Neural progenitor cell (in vitro differentiated cells): ENCODE measurements around the gene VPS16. TPM values are rescaled to one million over a fixed set of nuclear protein-coding genes. Genes with fewer than 3 reads are reported as not detected.

Source experiments
- DNase-seq: peaks from one replicate; pipeline ENCODE4 v3.0.0-alpha.2; 2016; ENCODE audit warnings: low spot score
- H2AFZ ChIP-seq: fragments of 200-600 bp; sonication (generic); replicated peaks from 2 replicates; pipeline ENCODE4 v1.6.1; 2016; ENCODE audit warnings: antibody characterized with exemption
- H3F3A ChIP-seq: fragments of 200-600 bp; sonication (generic); 2 replicates; pipeline ENCODE4 v1.6.1; 2016; ENCODE audit warnings: antibody characterized with exemption, low read depth
- H3K27ac ChIP-seq: fragments of 200-600 bp; sonication (generic); 2 replicates; pipeline ENCODE4 v1.5.1; 2016; ENCODE audit warnings: mild to moderate bottlenecking
- H3K27me3 ChIP-seq: fragments of 200-600 bp; sonication (generic); 2 replicates; pipeline ENCODE4 v1.6.1; 2016; ENCODE audit warnings: mild to moderate bottlenecking, moderate library complexity
- H3K36me3 ChIP-seq: fragments of 200-600 bp; sonication (generic); 2 replicates; pipeline ENCODE4 v1.5.1; 2016
- H3K4me1 ChIP-seq: fragments of 200-600 bp; sonication (generic); 2 replicates; pipeline ENCODE4 v1.6.1; 2016; ENCODE audit warnings: mixed run types
- H3K4me2 ChIP-seq: fragments of 200-600 bp; sonication (generic); 2 replicates; pipeline ENCODE4 v1.6.1; 2016
- H3K4me3 ChIP-seq: fragments of 200-600 bp; sonication (generic); 2 replicates; pipeline ENCODE4 v1.5.1; 2016
- H3K79me2 ChIP-seq: fragments of 200-600 bp; sonication (generic); 2 replicates; pipeline ENCODE4 v1.6.1; 2016; ENCODE audit warnings: low read depth
- H3K9ac ChIP-seq: fragments of 200-600 bp; sonication (generic); 2 replicates; pipeline ENCODE4 v1.6.1; 2016
- H3K9me3 ChIP-seq: fragments of 200-600 bp; sonication (generic); 2 replicates; pipeline ENCODE4 v1.5.1; 2016; ENCODE audit warnings: low read depth
- H4K20me1 ChIP-seq: fragments of 200-600 bp; sonication (generic); 2 replicates; pipeline ENCODE4 v1.6.1; 2016; ENCODE audit warnings: low read depth
- H3K27ac Mint-ChIP-seq: 3 replicates; pipeline ENCODE4 v1.8.0; 2021; ENCODE audit warnings: mixed read lengths
- H3K27me3 Mint-ChIP-seq: 2 replicates; pipeline ENCODE4 v1.8.0; 2022; ENCODE audit warnings: low read depth, mild to moderate bottlenecking, inconsistent platforms, moderate library complexity, mixed read lengths; ENCODE audit not compliant: insufficient read depth
- H3K36me3 Mint-ChIP-seq: 3 replicates; pipeline ENCODE4 v1.8.0; 2021; ENCODE audit warnings: mixed read lengths
- H3K4me1 Mint-ChIP-seq: 3 replicates; pipeline ENCODE4 v1.8.0; 2021; ENCODE audit warnings: mixed read lengths
- H3K4me3 Mint-ChIP-seq: 3 replicates; pipeline ENCODE4 v1.8.0; 2021; ENCODE audit warnings: mild to moderate bottlenecking, moderate library complexity, mixed read lengths
- H3K9me3 Mint-ChIP-seq: 3 replicates; pipeline ENCODE4 v1.8.0; 2020; ENCODE audit warnings: mixed read lengths
- EZH2 ChIP-seq: fragments of 200-600 bp; sonication (generic); IDR thresholded peaks from 2 replicates; pipeline ENCODE4 v1.6.1; 2017; ENCODE audit warnings: antibody characterized with exemption, mild to moderate bottlenecking, moderate library complexity
- EZH2phosphoT487 ChIP-seq: fragments of 200-600 bp; sonication (generic); IDR thresholded peaks from 2 replicates; pipeline ENCODE4 v1.6.1; 2017; ENCODE audit warnings: antibody characterized with exemption
- total RNA-seq: library from RNA; depleted of rRNA; stranded (reverse); fragments of >200 nt; gene quantifications from 2 replicates; pipeline ENCODE4 v1.2.3, GENCODE V29; 2015; ENCODE audit warnings: low replicate concordance
- TF ChIP-seq, protein P1 (sequence below): fragments of 200-600 bp; sonication (generic); IDR thresholded peaks from 2 replicates; pipeline ENCODE4 v1.5.1; 2017; ENCODE audit warnings: antibody characterized with exemption, mild to moderate bottlenecking

The VPS16 gene
- total RNA-seq, 1 donor from 2014 or later: 27.6 TPM

GRCh38 chr20:2883726-2884637 is 43.4 kb downstream of the VPS16 start:
- H3K9me3 ChIP-seq: no peaks in the 10 kb centered on the region
- TF ChIP-seq, protein P1, sequence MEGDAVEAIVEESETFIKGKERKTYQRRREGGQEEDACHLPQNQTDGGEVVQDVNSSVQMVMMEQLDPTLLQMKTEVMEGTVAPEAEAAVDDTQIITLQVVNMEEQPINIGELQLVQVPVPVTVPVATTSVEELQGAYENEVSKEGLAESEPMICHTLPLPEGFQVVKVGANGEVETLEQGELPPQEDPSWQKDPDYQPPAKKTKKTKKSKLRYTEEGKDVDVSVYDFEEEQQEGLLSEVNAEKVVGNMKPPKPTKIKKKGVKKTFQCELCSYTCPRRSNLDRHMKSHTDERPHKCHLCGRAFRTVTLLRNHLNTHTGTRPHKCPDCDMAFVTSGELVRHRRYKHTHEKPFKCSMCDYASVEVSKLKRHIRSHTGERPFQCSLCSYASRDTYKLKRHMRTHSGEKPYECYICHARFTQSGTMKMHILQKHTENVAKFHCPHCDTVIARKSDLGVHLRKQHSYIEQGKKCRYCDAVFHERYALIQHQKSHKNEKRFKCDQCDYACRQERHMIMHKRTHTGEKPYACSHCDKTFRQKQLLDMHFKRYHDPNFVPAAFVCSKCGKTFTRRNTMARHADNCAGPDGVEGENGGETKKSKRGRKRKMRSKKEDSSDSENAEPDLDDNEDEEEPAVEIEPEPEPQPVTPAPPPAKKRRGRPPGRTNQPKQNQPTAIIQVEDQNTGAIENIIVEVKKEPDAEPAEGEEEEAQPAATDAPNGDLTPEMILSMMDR: no peak
- TF ChIP-seq EZH2phosphoT487 (no peak), EZH2 (no peak)
- no peak overlapping the region for H3K4me2 ChIP-seq
- H3K4me1 ChIP-seq: no peaks in the 10 kb centered on the region
- no peaks in the 10 kb centered on the region for H3K27me3 ChIP-seq
- H3K27ac ChIP-seq: peak overlapping the region; percentile 16
- H2AFZ ChIP-seq: no peak overlapping the region
- no peak for DNase-seq
- no peak overlapping the region for H3K4me3 ChIP-seq
- no peaks in the 10 kb centered on the region for H3K36me3 ChIP-seq
- H3K9ac ChIP-seq: no peak overlapping the region
- Mint-ChIP-seq H3K4me3 (no peak overlapping the region), H3K36me3 (peaks cover 16% of the 10 kb centered on the region), H3K4me1 (peaks cover 2% of the 10 kb centered on the region), H3K9me3 (peaks cover 10% of the 10 kb centered on the region), H3K27me3 (no peaks in the 10 kb centered on the region), H3K27ac (no peak overlapping the region)
- peaks cover 97% of the 10 kb centered on the region for H3K79me2 ChIP-seq
- no peaks in the 10 kb centered on the region for H3F3A ChIP-seq
- H4K20me1 ChIP-seq: peaks cover 57% of the 10 kb centered on the region

DNA sequence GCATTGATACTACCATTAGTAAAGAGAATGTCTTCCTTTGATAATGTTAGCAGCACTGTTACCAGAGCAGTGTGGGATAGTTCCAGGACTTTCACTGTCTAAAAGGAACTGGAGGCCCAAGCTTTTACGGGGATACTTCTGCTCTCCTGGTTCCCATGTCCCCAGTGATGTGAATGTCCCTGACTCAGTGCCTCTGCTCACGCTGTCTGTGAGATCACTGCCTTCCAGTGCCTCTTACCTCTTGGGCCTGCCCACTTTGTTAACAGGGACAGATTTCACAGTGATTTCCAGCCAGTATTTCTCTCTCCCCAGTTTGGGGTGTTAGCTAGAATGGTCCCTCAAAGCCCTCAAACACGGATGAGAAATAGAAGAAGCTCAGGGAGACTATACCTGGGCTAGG is 47.2 kb downstream of the VPS16 start:
- Mint-ChIP-seq H3K4me3 (no peak overlapping the region), H3K27ac (no peak overlapping the region), H3K4me1 (no peaks in the 10 kb centered on the region), H3K36me3 (peaks cover 26% of the 10 kb centered on the region), H3K9me3 (peaks cover 14% of the 10 kb centered on the region), H3K27me3 (no peaks in the 10 kb centered on the region)
- Histone ChIP-seq H3K9ac (no peak overlapping the region), H3F3A (no peaks in the 10 kb centered on the region), H3K36me3 (no peaks in the 10 kb centered on the region), H3K79me2 (peaks cover 96% of the 10 kb centered on the region), H3K4me3 (no peak overlapping the region), H3K4me1 (no peaks in the 10 kb centered on the region), H4K20me1 (peaks cover 70% of the 10 kb centered on the region), H3K9me3 (no peaks in the 10 kb centered on the region), H3K4me2 (no peak overlapping the region), H3K27me3 (no peaks in the 10 kb centered on the region), H2AFZ (no peak overlapping the region), H3K27ac (no peak overlapping the region)
- no peak for DNase-seq
- TF ChIP-seq, protein P1: no peak
- TF ChIP-seq EZH2: no peak
- TF ChIP-seq EZH2phosphoT487: no peak

- Mint-ChIP-seq H3K4me1 (no peaks in the 10 kb centered on the region), H3K9me3 (peaks cover 17% of the 10 kb centered on the region), H3K27me3 (no peaks in the 10 kb centered on the region), H3K4me3 (no peak overlapping the region), H3K27ac (no peak overlapping the region), H3K36me3 (peaks cover 31% of the 10 kb centered on the region)
- H3K79me2 ChIP-seq: peaks cover 98% of the 10 kb centered on the region
- H3K9me3 ChIP-seq: no peaks in the 10 kb centered on the region
- no peak overlapping the region for H3K4me2 ChIP-seq
- H3K4me1 ChIP-seq: no peaks in the 10 kb centered on the region
- TF ChIP-seq, protein P1: no peak
- H3K36me3 ChIP-seq: no peaks in the 10 kb centered on the region
- H4K20me1 ChIP-seq: peaks cover 76% of the 10 kb centered on the region
- H2AFZ ChIP-seq: no peak overlapping the region
- no peaks in the 10 kb centered on the region for H3K27me3 ChIP-seq
- H3K9ac ChIP-seq: no peak overlapping the region
- H3F3A ChIP-seq: no peaks in the 10 kb centered on the region
- H3K27ac ChIP-seq: no peak overlapping the region
- no peak overlapping the region for H3K4me3 ChIP-seq
- no peak for DNase-seq
Observed at GRCh38 chr20:2888224-2888955, 47.8 kb downstream of the VPS16 start.
